Fibroblast of lung (primary cell): ENCODE measurements around the gene MIEN1.

Experiments
- CTCF ChIP-seq, 2 donors: IDR thresholded peaks in 1 of 2; conservative IDR thresholded peaks in 1 of 2; 1 replicate in 1 of 2; 2 replicates in 1 of 2; pipeline ENCODE4 v1.5.1; 2011 to 2012; ENCODE audit warnings: low read length in 2 of 2, control low read depth in 1 of 2, inconsistent platforms in 1 of 2, low read depth in 1 of 2, mild to moderate bottlenecking in 1 of 2
- EZH2 ChIP-seq: IDR thresholded peaks from 2 replicates; pipeline ENCODE4 v1.5.1; 2012; ENCODE audit warnings: low read length, control low read depth, mild to moderate bottlenecking; ENCODE audit errors: missing control alignments

- no peak for TF ChIP-seq EZH2
- TF ChIP-seq CTCF (conservative IDR thresholded peaks at IDR 0.05 in 1 of 2, IDR thresholded peaks at IDR 0.05 in 1 of 2; ENCODE audit: low read depth in 1 of 2, low read length in 2 of 2) = no peak
Measured at GRCh38 chr17:39687546-39688474, 42.5 kb downstream of the MIEN1 start, which contains the start of gene PGAP3.
